Measurements from ENCODE around the gene FIBCD1.

- TF ChIP-seq CTCF (conservative IDR thresholded peaks at IDR 0.05; ENCODE audit: low read length) = no peak
- no peak for TF ChIP-seq EZH2phosphoT487 (IDR thresholded peaks at IDR 0.05; ENCODE audit: borderline replicate concordance, low read depth, low read length)
These were observed 34.1 kb upstream of the FIBCD1 start for GRCh38 chr9:130972957-130973685.

Data from OCI-LY7 (cell line).